Endothelial cell of umbilical vein (primary cell): ENCODE results near the gene GRID1.

Experiments used
- POLR2A ChIP-seq: IDR thresholded peaks from 2 replicates; pipeline ENCODE4 v1.6.1; 2012; ENCODE audit warnings: low read depth, mild to moderate bottlenecking, control low read depth, low read length
- TF ChIP-seq, protein P1 (sequence below), 2 donors: IDR thresholded peaks; 1 replicate in 1 of 2; 2 replicates in 1 of 2; pipeline ENCODE4 v1.5.1; 2011; ENCODE audit warnings: low read length in 2 of 2, mild to moderate bottlenecking in 2 of 2, moderate library complexity in 2 of 2, control low read depth in 1 of 2, inconsistent platforms in 1 of 2, low read depth in 1 of 2; ENCODE audit not compliant: insufficient read depth in 1 of 2; ENCODE audit errors: extremely low read depth in 1 of 2

DNA sequence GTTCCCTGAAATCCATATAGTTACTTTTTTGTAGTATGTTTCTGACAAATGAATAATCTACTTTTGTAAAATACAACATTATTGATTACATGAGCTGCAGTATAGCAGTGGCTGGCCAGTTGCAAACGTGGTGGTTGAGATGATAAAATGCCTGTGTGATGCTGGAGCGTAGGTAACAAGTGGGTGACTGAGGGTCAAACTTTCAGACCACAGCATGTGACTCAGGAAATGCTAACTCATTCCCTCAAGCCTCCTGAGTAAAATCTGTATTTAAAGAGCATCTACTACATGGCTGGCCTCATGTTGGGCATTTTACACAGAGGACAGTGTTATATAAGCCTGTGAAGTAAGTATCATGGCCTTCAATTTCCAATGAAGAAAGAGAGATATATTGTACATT, 585.2 kb downstream of the GRID1 start:
- no peak for TF ChIP-seq POLR2A
- TF ChIP-seq, protein P1, sequence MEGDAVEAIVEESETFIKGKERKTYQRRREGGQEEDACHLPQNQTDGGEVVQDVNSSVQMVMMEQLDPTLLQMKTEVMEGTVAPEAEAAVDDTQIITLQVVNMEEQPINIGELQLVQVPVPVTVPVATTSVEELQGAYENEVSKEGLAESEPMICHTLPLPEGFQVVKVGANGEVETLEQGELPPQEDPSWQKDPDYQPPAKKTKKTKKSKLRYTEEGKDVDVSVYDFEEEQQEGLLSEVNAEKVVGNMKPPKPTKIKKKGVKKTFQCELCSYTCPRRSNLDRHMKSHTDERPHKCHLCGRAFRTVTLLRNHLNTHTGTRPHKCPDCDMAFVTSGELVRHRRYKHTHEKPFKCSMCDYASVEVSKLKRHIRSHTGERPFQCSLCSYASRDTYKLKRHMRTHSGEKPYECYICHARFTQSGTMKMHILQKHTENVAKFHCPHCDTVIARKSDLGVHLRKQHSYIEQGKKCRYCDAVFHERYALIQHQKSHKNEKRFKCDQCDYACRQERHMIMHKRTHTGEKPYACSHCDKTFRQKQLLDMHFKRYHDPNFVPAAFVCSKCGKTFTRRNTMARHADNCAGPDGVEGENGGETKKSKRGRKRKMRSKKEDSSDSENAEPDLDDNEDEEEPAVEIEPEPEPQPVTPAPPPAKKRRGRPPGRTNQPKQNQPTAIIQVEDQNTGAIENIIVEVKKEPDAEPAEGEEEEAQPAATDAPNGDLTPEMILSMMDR (IDR thresholded peaks at IDR 0.05; ENCODE audit: extremely low read depth in 1 of 2, insufficient read depth in 1 of 2, low read depth in 1 of 2, low read length in 2 of 2) = no peak
